SK-N-MC (cell line): ENCODE results near the gene DLGAP1.

Experiments used
- DNase-seq: peaks from one replicate; pipeline ENCODE4 v3.0.0-alpha.2; 2011; ENCODE audit warnings: low read depth, low spot score
- H3K27ac ChIP-seq: fragments of 200-600 bp; sonication (generic); 2 replicates; pipeline ENCODE4 v1.5.1; 2016; ENCODE audit warnings: mixed run types
- H3K36me3 ChIP-seq: fragments of 200-600 bp; sonication (generic); 2 replicates; pipeline ENCODE4 v1.6.1; 2017; ENCODE audit warnings: antibody characterized with exemption, low read length, mixed read lengths; ENCODE audit not compliant: insufficient read depth
- H3K4me3 ChIP-seq: fragments of 200-600 bp; sonication (generic); 2 replicates; pipeline ENCODE4 v1.5.1; 2016
- H3K9ac ChIP-seq: fragments of 200-600 bp; sonication (generic); 2 replicates; pipeline ENCODE4 v1.8.0; 2017; ENCODE audit warnings: mixed run types, mixed read lengths; ENCODE audit not compliant: insufficient read length
- H3K9me3 ChIP-seq: fragments of 200-600 bp; sonication (generic); 2 replicates; pipeline ENCODE4 v1.6.1; 2017; ENCODE audit warnings: low read depth, mild to moderate bottlenecking, antibody characterized with exemption, low read length, moderate library complexity, mixed read lengths
- EZH2 ChIP-seq: fragments of 200-600 bp; sonication (generic); IDR thresholded peaks from one replicate; pipeline ENCODE4 v1.6.1; 2017; ENCODE audit warnings: antibody characterized with exemption
- FOXP2 ChIP-seq: optimal IDR thresholded peaks from 2 replicates; pipeline ENCODE3; 2011; ENCODE audit warnings: mild to moderate bottlenecking, moderate library complexity; ENCODE audit not compliant: insufficient read depth; ENCODE audit errors: extremely low read length, control extremely low read depth
- POLR2AphosphoS5 ChIP-seq: IDR thresholded peaks from 2 replicates; pipeline ENCODE4 v1.6.1; 2012; ENCODE audit warnings: mild to moderate bottlenecking, low read depth, low read length, borderline replicate concordance

DLGAP1 gene

GRCh38 chr18:3500016-3500415 is 955.1 kb downstream of the DLGAP1 start:
- DNase-seq = no peak
- no peak overlapping the region for H3K27ac ChIP-seq
- H3K9me3 ChIP-seq = no peaks in the 10 kb centered on the region
- TF ChIP-seq EZH2 (no peak), POLR2AphosphoS5 (no peak), FOXP2 (no peak)
- H3K9ac ChIP-seq = no peak overlapping the region
- no peak overlapping the region; the same call in 1 of the 2 replicates for H3K4me3 ChIP-seq
- no peaks in the 10 kb centered on the region for H3K36me3 ChIP-seq

- peak overlapping the region; percentile 73 for H3K4me3 ChIP-seq
- DNase-seq = peak; percentile 84
- H3K27ac ChIP-seq = no peak overlapping the region
Measured at GRCh38 chr18:3499501-3499900, 955.6 kb downstream of the DLGAP1 start.

GRCh38 chr18:3498698-3499471 is 956.2 kb downstream of the DLGAP1 start:
- no peak for DNase-seq
- H3K9me3 ChIP-seq = no peaks in the 10 kb centered on the region
- H3K4me3 ChIP-seq = peak overlapping the region; percentile 73
- H3K36me3 ChIP-seq = no peaks in the 10 kb centered on the region
- H3K9ac ChIP-seq = no peak overlapping the region
- no peak overlapping the region for H3K27ac ChIP-seq
- TF ChIP-seq FOXP2 = no peak
- TF ChIP-seq EZH2 = no peak
- TF ChIP-seq POLR2AphosphoS5 = no peak

More at GRCh38 chr18:3499501-3499900, 955.6 kb downstream of the DLGAP1 start:
- no peaks in the 10 kb centered on the region for H3K36me3 ChIP-seq
- no peaks in the 10 kb centered on the region for H3K9me3 ChIP-seq
- TF ChIP-seq EZH2 = no peak
- TF ChIP-seq POLR2AphosphoS5 = no peak
- no peak for TF ChIP-seq FOXP2
- no peak overlapping the region for H3K9ac ChIP-seq

GRCh38 chr18:3495691-3496430 is 959.2 kb downstream of the DLGAP1 start:
- Histone ChIP-seq H3K4me3 (no peak overlapping the region), H3K27ac (no peak overlapping the region), H3K36me3 (no peaks in the 10 kb centered on the region)

GRCh38 chr18:3494569-3494968 is 960.5 kb downstream of the DLGAP1 start:
- H3K36me3 ChIP-seq = no peaks in the 10 kb centered on the region
- no peak overlapping the region for H3K27ac ChIP-seq
- no peak overlapping the region for H3K4me3 ChIP-seq
- TF ChIP-seq FOXP2 (no peak), EZH2 (no peak), POLR2AphosphoS5 (no peak)
- DNase-seq = no peak
- H3K9ac ChIP-seq = no peak overlapping the region
- no peaks in the 10 kb centered on the region for H3K9me3 ChIP-seq

More at GRCh38 chr18:3495691-3496430, 959.2 kb downstream of the DLGAP1 start:
- no peak for DNase-seq
- Histone ChIP-seq H3K9ac (no peak overlapping the region), H3K9me3 (no peaks in the 10 kb centered on the region)
- TF ChIP-seq POLR2AphosphoS5 = no peak
- TF ChIP-seq FOXP2 = no peak
- no peak for TF ChIP-seq EZH2

- no peak overlapping the region; the same call in 1 of the 2 replicates for H3K27ac ChIP-seq
- no peaks in the 10 kb centered on the region for H3K36me3 ChIP-seq
- TF ChIP-seq FOXP2 = no peak
- no peak for TF ChIP-seq EZH2
- TF ChIP-seq POLR2AphosphoS5 = no peak
- DNase-seq = no peak
- H3K9ac ChIP-seq = no peak overlapping the region
- H3K4me3 ChIP-seq = no peak overlapping the region
- H3K9me3 ChIP-seq = no peaks in the 10 kb centered on the region
Measured at GRCh38 chr18:3494245-3494526, 960.9 kb downstream of the DLGAP1 start.

GRCh38 chr18:3493501-3494244 is 961.4 kb downstream of the DLGAP1 start:
- Histone ChIP-seq H3K27ac (peak overlapping the region; percentile 62), H3K4me3 (peak overlapping the region; percentile 30), H3K9me3 (no peaks in the 10 kb centered on the region), H3K36me3 (no peaks in the 10 kb centered on the region), H3K9ac (no peak overlapping the region)
- DNase-seq = no peak
- TF ChIP-seq POLR2AphosphoS5 = no peak

GRCh38 chr18:3492721-3493120 is 962.4 kb downstream of the DLGAP1 start:
- Histone ChIP-seq H3K9me3 (no peaks in the 10 kb centered on the region), H3K27ac (peak overlapping the region; percentile 44; the same call in 1 of the 2 replicates), H3K9ac (no peak overlapping the region), H3K36me3 (no peaks in the 10 kb centered on the region), H3K4me3 (no peak overlapping the region)
- TF ChIP-seq POLR2AphosphoS5 (no peak), EZH2 (no peak), FOXP2 (no peak)
- DNase-seq = no peak
